Endothelial cell of umbilical vein (primary cell): ENCODE data around the gene ANGPTL5.

ENCODE experiments used
- EZH2 ChIP-seq: IDR thresholded peaks from 2 replicates; pipeline ENCODE4 v1.6.1; 2012; ENCODE audit warnings: borderline replicate concordance, low read depth, mild to moderate bottlenecking, moderate library complexity, low read length, inconsistent platforms; ENCODE audit not compliant: severe bottlenecking
- FOS ChIP-seq: IDR thresholded peaks from 2 replicates; pipeline ENCODE4 v1.6.1; 2011; ENCODE audit warnings: mild to moderate bottlenecking, low read length, moderate library complexity, borderline replicate concordance; ENCODE audit not compliant: insufficient read depth
- JUN ChIP-seq: IDR thresholded peaks from 2 replicates; pipeline ENCODE4 v1.6.1; 2011; ENCODE audit warnings: borderline replicate concordance, low read depth; ENCODE audit not compliant: insufficient read length, insufficient read depth
- MYC ChIP-seq: IDR thresholded peaks from one replicate; pipeline ENCODE4 v1.6.1; 2011; ENCODE audit warnings: mild to moderate bottlenecking, low read depth, low read length
- POLR2A ChIP-seq: IDR thresholded peaks from 2 replicates; pipeline ENCODE4 v1.6.1; 2012; ENCODE audit warnings: low read depth, mild to moderate bottlenecking, control low read depth, low read length
- POLR2AphosphoS5 ChIP-seq: IDR thresholded peaks from 2 replicates; pipeline ENCODE4 v1.6.1; 2012; ENCODE audit warnings: low read depth, mild to moderate bottlenecking, control low read depth, low read length, moderate library complexity; ENCODE audit not compliant: insufficient read depth
- TF ChIP-seq, protein P1 (sequence below), 2 donors: IDR thresholded peaks; 1 replicate in 1 of 2; 2 replicates in 1 of 2; pipeline ENCODE4 v1.5.1; 2011; ENCODE audit warnings: low read length in 2 of 2, mild to moderate bottlenecking in 2 of 2, moderate library complexity in 2 of 2, control low read depth in 1 of 2, inconsistent platforms in 1 of 2, low read depth in 1 of 2; ENCODE audit not compliant: insufficient read depth in 1 of 2; ENCODE audit errors: extremely low read depth in 1 of 2
- TF ChIP-seq, protein P2 (sequence below): IDR thresholded peaks from 2 replicates; pipeline ENCODE4 v1.6.1; 2011; ENCODE audit not compliant: insufficient read depth, insufficient read length

DNA sequence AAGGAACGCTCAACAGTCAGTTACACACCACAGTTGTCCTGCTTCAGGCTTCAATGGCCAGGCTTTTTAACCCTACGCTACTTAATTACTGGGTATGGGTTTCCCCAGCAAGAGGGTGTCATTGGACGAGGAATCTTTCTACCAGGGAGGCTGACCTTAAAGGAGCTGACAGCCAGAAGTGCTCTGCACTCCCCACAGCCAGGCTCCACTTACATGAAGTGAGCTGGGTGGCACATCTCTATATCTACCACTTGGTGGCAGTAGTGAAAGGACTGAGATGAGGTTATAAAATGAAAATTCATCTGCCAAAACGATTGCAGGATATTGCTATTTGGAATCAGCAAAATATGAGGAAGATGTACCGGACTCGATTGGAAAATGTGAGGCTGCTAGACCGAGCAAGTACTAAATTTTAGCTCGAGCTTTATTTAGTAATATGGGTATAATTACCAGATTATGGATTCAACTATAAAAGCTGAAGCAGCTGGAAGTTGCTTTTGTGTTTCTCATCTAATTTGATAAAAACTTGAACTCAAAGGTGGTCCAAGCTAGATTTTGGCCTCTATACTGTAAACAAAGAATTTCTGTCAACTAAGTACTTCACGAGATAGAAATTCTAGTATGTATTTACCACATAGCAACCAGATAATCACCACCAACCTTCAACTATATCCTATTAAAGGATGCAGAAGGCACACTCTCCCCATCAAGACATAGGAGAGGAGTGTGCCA lies 55.5 kb downstream of the ANGPTL5 start:
- TF ChIP-seq, protein P1, sequence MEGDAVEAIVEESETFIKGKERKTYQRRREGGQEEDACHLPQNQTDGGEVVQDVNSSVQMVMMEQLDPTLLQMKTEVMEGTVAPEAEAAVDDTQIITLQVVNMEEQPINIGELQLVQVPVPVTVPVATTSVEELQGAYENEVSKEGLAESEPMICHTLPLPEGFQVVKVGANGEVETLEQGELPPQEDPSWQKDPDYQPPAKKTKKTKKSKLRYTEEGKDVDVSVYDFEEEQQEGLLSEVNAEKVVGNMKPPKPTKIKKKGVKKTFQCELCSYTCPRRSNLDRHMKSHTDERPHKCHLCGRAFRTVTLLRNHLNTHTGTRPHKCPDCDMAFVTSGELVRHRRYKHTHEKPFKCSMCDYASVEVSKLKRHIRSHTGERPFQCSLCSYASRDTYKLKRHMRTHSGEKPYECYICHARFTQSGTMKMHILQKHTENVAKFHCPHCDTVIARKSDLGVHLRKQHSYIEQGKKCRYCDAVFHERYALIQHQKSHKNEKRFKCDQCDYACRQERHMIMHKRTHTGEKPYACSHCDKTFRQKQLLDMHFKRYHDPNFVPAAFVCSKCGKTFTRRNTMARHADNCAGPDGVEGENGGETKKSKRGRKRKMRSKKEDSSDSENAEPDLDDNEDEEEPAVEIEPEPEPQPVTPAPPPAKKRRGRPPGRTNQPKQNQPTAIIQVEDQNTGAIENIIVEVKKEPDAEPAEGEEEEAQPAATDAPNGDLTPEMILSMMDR (IDR thresholded peaks at IDR 0.05; ENCODE audit: extremely low read depth in 1 of 2, insufficient read depth in 1 of 2, low read depth in 1 of 2, low read length in 2 of 2), result peak; percentile 67 to 76
- TF ChIP-seq POLR2A (no peak), EZH2 (no peak), POLR2AphosphoS5 (no peak), JUN (no peak), MYC (no peak), FOS (no peak)
- TF ChIP-seq, protein P2, sequence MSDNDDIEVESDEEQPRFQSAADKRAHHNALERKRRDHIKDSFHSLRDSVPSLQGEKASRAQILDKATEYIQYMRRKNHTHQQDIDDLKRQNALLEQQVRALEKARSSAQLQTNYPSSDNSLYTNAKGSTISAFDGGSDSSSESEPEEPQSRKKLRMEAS, result no peak
